ENCODE measurements around the gene PIK3C2B. TPM values are rescaled to one million over a fixed set of nuclear protein-coding genes. Genes with fewer than 3 reads are reported as not detected.
A peak's percentile ranks its signal among the peaks of the same experiment; 100 is the strongest.

PIK3C2B gene
- total RNA-seq, 1 experiment from 2014 or later, result 52.4 TPM

DNA sequence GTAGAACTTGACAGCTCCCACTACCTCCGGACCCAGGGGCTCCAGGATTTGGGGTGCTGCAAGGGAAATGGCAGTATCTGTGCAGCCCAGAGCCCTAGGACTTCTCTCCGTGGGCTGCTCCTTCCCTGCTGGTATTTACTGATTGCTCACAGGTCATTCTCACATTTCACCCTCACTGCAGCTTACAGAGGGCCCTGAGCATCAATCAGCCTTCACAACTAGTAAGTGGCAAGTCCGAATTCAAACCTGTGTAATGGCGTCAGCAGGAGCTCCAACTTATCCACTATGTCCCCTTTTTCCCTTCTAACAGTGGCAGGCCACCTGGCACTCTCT lies 32.4 kb downstream of the PIK3C2B start:
- H2AFZ ChIP-seq, result no peak overlapping the region
- H3K9me3 ChIP-seq (ENCODE audit: insufficient read depth, low read depth), result no peaks in the 10 kb centered on the region
- peak in 1 of 2 experiments; percentile 19 for DNase-seq
- ChIA-PET CTCF (no interaction called here), POLR2A (ENCODE audit: unreplicated experiment) (no interaction called here)
- 0 out of 2 replicates have a peak, but pooled peaks cover 4% of the 10 kb centered on the region for H3K79me2 ChIP-seq (ENCODE audit: low read depth)
- H4K20me1 ChIP-seq (ENCODE audit: insufficient read depth), result no peaks in the 10 kb centered on the region; the same call in 1 of the 2 replicates
- no peaks in the 10 kb centered on the region for H3K9me2 ChIP-seq (ENCODE audit: insufficient read depth)
- no TSS peak for BruUV-seq (replicated peaks)
- H3K27ac ChIP-seq, result no peak overlapping the region
- H3K4me3 ChIP-seq, result no peak overlapping the region
- peaks cover 21% of the 10 kb centered on the region for H3K36me3 ChIP-seq (ENCODE audit: low read depth)
- H3K4me1 ChIP-seq (replicated peaks; ENCODE audit: insufficient read depth), result no peaks in the 10 kb centered on the region
- no peaks in the 10 kb centered on the region for H3F3A ChIP-seq (ENCODE audit: insufficient read depth, low read depth)
- intact Hi-C loops (cut with micrococcal nuclease; ENCODE audit: unreplicated experiment), result no loop called here
- TF ChIP-seq, protein P1, sequence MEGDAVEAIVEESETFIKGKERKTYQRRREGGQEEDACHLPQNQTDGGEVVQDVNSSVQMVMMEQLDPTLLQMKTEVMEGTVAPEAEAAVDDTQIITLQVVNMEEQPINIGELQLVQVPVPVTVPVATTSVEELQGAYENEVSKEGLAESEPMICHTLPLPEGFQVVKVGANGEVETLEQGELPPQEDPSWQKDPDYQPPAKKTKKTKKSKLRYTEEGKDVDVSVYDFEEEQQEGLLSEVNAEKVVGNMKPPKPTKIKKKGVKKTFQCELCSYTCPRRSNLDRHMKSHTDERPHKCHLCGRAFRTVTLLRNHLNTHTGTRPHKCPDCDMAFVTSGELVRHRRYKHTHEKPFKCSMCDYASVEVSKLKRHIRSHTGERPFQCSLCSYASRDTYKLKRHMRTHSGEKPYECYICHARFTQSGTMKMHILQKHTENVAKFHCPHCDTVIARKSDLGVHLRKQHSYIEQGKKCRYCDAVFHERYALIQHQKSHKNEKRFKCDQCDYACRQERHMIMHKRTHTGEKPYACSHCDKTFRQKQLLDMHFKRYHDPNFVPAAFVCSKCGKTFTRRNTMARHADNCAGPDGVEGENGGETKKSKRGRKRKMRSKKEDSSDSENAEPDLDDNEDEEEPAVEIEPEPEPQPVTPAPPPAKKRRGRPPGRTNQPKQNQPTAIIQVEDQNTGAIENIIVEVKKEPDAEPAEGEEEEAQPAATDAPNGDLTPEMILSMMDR (conservative IDR thresholded peaks at IDR 0.05), result no peak
- no peak for TF ChIP-seq EZH2 (IDR thresholded peaks at IDR 0.05; ENCODE audit: low read depth)
- no peaks in the 10 kb centered on the region for H3K27me3 ChIP-seq (ENCODE audit: insufficient read depth, low read depth)
- no peak overlapping the region for H3K4me2 ChIP-seq

DNA sequence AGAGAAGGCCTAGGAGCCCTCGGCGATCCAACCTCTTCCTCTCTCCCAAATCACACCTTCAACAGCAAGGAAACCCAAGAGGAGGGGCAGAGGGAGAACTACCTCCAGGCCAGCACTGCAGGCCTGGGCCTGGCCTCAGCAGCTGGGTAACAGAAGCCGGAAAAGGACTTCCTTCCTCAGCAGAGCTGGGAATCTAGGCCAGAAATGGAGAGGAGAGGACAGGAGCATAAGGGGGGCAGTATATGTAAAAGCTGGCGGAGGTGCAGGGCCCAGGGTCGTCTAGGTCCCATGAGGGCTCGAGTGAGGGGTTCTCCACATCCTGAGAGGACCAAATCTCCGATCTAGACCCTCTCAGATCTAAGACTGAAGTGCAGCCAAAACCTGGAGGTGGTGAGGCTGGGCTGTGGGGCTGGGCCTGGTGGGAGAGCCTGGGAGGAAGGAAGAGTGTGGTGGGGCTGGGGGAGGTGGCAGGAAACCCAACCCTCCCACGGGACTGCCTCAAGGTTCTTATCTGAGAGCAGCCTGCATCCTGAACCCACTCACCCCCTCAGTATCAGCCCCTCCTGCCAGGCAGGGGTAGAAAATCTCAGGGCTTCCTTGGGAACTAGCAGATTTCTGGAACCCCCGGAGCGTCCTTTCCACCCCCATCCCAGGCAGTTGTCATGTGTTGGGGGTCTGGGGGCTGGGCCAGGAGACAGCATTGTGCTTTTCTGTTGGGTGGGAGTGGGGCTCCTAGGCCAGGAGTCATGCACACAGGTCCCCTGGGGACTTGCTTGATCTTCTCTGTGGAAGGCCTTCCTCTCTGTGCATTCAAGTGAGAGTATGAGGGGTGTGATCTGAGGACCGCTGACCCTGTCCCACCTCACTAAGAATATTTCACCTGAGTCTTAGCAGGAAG lies 33.0 kb downstream of the PIK3C2B start:
- Histone ChIP-seq H3K9me3 (ENCODE audit: insufficient read depth, low read depth) (no peaks in the 10 kb centered on the region), H3K4me2 (no peak overlapping the region), H3K36me3 (ENCODE audit: low read depth) (peaks cover 21% of the 10 kb centered on the region), H2AFZ (no peak overlapping the region), H3K4me3 (no peak overlapping the region), H3K27ac (no peak overlapping the region), H3K79me2 (ENCODE audit: low read depth) (0 out of 2 replicates have a peak, but pooled peaks cover 4% of the 10 kb centered on the region), H4K20me1 (ENCODE audit: insufficient read depth) (no peaks in the 10 kb centered on the region; the same call in 1 of the 2 replicates), H3F3A (ENCODE audit: insufficient read depth, low read depth) (no peaks in the 10 kb centered on the region), H3K9me2 (ENCODE audit: insufficient read depth) (no peaks in the 10 kb centered on the region), H3K4me1 (replicated peaks; ENCODE audit: insufficient read depth) (no peaks in the 10 kb centered on the region), H3K27me3 (ENCODE audit: insufficient read depth, low read depth) (no peaks in the 10 kb centered on the region)
- ChIA-PET CTCF (no interaction called here), POLR2A (ENCODE audit: unreplicated experiment) (no interaction called here)
- intact Hi-C loops (cut with micrococcal nuclease; ENCODE audit: unreplicated experiment), result no loop called here
- no peak for DNase-seq
- BruUV-seq (replicated peaks), result no TSS peak
- TF ChIP-seq EZH2 (IDR thresholded peaks at IDR 0.05; ENCODE audit: low read depth), result no peak
- TF ChIP-seq, protein P1 (conservative IDR thresholded peaks at IDR 0.05), result no peak

DNA sequence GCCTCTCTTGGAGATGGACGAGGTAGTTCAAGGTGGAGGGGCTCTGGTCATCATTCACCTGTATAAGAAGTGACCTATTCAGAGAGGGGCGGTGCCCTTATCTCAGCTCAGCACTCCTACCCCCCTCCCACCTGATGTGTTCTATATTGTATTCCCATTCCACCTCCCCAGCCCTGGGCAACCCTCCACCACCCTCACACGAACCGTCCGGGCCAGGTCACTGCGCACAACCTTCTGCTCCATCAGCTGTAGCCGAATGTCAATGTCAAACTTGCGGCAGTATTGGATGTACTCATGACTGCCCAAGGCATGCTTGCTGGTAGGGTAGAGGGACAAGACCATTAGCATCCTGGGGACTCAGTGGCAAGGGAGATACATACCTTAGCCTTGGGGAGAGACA lies 34.3 kb downstream of the PIK3C2B start:
- no peaks in the 10 kb centered on the region for H3F3A ChIP-seq (ENCODE audit: insufficient read depth, low read depth)
- no peak overlapping the region for H3K4me2 ChIP-seq
- no TSS peak for BruUV-seq (replicated peaks)
- no peak for TF ChIP-seq EZH2 (IDR thresholded peaks at IDR 0.05; ENCODE audit: low read depth)
- TF ChIP-seq, protein P1 (conservative IDR thresholded peaks at IDR 0.05), result no peak
- peaks cover 17% of the 10 kb centered on the region for H3K36me3 ChIP-seq (ENCODE audit: low read depth)
- no peaks in the 10 kb centered on the region for H3K9me3 ChIP-seq (ENCODE audit: insufficient read depth, low read depth)
- ChIA-PET POLR2A (ENCODE audit: unreplicated experiment) (no interaction called here), CTCF (no interaction called here)
- H4K20me1 ChIP-seq (ENCODE audit: insufficient read depth), result no peaks in the 10 kb centered on the region; the same call in 1 of the 2 replicates
- H2AFZ ChIP-seq, result no peak overlapping the region
- H3K9me2 ChIP-seq (ENCODE audit: insufficient read depth), result no peaks in the 10 kb centered on the region
- no peak overlapping the region for H3K27ac ChIP-seq
- no peaks in the 10 kb centered on the region for H3K4me1 ChIP-seq (replicated peaks; ENCODE audit: insufficient read depth)
- no peaks in the 10 kb centered on the region for H3K27me3 ChIP-seq (ENCODE audit: insufficient read depth, low read depth)
- intact Hi-C loops (cut with micrococcal nuclease; ENCODE audit: unreplicated experiment), result no loop called here
- DNase-seq, result peak in 1 of 2 experiments; percentile 31
- H3K4me3 ChIP-seq, result no peak overlapping the region
- 0 out of 2 replicates have a peak, but pooled peaks cover 3% of the 10 kb centered on the region for H3K79me2 ChIP-seq (ENCODE audit: low read depth)

Measured in PC-9 (cell line).